Cerebellar nuclear complex (tissue), 1 donor: ENCODE data around the gene LENG9.
"Not testable (repeated sequence)": the region's sequence is repeated elsewhere in the genome, so short reads cannot be mapped to it uniquely, and the experiment has no call there.

ENCODE experiments used
- DNase-seq, 2 experiments: peaks; one replicate each; lab custom pipeline; 2025; lab: John Stamatoyannopoulos, UW

The LENG9 gene

DNA sequence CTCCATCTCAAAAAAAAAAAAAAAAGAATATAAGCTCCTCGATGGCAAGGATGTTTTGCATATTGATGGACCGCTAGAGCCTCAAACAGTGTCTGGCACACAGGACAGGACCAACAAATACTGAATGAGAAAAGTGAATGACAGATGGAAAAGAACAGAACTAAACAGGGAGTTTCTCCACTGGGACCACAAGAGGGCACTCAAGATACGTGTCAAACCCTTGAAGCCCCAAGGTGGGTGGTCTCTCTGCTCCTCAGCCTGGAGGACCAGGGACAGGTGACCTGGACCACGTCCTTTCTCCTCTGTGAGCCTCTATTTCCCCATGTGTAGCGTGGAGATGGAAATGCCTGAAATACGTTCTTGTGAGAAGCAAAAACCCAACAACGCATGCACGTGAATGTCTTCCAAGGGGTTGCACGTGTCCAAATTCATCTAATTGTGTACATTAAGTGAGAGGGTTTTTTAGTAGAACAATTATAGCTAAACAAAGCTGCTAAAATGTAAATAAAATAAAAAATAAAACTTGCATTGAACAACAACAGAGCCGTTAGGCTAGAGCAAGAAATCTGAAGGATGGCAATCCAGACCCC, 15.2 kb upstream of the LENG9 start:
- no peak for DNase-seq

DNA sequence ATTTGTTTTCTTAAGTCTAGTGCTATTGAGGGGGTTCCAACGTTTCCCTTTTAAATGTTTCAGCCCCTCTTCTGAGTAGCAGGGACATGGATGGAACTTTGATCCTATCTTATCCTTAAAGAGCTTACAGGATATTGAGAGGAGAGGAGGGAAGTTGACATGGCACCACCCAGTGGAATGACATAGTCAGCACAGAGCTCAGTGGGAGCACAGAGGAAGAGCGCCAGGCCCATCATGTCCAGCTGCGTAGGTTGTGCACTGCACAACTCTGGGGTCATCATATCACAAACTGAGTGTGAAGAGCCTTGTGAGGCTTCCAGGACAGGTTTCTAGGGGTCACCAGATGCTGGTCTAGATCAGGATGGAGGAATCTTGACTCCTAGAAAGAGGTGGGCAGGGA, 14.1 kb upstream of the LENG9 start:
- no peak for DNase-seq

DNA sequence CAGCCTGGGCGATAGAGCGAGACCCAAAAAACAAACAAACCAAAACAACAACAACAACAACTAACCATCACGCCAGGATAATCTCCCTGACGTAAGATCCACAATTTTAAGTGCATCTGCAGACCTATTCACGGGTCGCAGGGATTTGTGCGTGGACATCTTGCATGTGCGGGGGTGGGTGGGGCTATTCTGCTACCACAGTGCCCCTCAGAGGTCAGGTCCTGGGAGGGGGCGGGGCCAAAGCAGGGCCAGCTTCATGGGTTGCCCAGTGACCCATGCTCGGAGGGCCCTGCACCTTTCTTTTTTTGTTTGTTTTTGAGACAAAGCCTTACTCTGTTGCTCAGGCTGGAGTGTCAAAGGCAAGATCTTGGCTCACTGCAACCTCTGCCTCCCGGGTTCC, 12.1 kb upstream of the LENG9 start:
- no peak for DNase-seq

DNA sequence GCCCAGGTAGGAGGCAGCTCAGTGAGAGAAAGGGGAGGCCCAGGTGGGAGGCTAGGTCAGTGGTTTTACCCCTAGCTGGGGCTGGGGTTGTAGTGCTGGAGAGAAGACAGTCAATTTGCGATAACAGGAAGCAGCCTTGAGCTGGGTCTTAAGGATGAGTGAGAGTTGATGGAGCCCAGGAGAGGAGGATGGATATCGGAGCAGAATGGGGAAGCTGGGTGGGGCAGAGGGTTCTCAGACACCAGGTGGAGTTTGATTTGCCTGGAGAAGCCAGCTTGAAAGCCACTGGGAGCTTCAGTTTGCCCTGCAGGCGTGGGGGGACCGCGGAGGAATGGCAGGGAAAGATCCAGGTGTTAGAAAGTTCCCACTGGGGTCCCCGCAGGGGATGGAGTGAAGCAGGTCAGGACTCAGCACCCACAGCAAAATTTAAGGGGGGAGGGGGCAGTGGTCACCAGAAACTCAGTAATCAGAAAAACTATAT, 10.4 kb upstream of the LENG9 start:
- DNase-seq = no peak

DNA sequence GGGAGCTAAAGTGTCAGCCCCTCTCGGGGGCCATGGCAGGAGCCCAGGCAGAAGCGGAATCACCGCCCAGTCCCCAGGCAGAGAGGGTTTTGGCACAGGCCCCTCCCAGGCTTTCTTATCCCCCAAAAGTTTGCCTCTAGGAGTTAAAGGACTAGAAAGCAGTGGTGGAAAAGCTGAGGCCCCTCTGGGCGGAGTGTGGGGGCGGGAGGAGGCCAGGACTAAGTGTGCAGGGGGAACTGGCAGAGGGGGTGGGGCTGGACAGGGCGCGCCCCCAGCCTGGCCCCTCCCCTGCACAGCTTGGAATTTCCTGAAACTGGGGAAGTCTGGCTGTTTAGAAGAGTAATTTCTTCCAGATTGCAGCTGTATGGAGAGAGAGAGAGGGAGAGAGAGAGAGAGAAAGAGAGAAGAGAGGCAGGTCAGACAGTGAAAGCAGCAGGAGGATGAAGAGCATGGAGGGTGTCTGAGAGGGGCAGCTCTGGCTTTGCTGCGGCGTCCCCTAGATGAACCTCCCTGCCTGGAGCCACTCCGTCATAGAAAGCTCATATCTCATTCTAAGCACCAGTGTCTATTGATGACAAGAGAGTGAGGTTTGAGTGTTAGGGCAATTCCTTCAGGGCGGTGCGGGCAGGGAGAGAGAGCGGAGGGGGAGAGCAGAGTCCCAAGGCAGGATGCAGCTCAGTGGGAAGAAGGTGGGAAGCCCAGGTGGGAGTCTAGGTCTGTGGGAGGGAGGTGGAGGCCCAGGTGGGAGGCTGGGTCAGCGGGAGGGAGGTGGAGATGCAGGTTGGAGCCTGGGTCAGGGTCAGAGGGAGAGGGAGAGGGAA, 9.7 kb upstream of the LENG9 start, which contains the start of gene CDC42EP5:
Gene CDC42EP5, minus strand, starts transcription at position 226 of the 821 bp plus-strand sequence. CDS start 7,749 bp downstream, outside the sequence.
- DNase-seq = no peak

DNA sequence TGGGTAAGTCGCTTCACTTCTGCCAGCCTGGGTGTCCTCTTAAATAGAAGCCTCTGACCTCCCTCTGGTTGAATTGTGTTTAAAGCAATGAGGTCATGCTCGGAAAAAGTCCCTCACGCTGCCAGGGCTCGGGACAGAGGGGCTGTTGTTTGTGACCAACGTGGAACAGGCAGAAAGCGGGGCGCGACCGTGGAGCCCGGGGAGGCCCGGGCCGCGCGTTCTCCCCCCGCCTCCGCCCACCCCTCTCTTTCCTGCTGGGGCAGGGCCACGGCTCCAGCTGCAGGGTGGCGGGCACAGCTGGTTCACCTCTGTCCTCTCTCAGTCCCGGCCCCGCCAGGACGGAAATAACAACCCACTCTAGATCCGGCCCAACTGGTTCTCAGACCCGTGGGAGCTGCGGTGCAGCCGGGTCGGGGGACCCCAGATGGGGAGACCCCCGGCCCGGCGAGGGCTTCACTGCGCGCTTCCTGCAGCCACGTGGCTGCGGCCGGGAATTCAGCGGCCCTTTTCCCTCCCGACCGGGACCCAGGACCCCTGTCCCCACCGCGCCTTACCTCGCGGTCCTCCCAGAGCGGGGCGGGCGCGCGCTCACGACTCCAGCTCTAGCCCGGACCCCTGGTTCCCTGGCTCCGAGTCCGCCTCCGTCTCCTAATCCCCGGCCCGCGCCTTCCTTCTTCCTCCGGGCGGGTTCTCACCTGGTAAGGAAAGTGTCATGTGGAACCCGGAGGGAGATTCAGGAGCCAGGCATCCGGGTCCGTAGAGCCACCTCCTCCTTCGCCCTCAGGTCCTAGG, 7.6 kb upstream of the LENG9 start:
- DNase-seq = no peak

DNA sequence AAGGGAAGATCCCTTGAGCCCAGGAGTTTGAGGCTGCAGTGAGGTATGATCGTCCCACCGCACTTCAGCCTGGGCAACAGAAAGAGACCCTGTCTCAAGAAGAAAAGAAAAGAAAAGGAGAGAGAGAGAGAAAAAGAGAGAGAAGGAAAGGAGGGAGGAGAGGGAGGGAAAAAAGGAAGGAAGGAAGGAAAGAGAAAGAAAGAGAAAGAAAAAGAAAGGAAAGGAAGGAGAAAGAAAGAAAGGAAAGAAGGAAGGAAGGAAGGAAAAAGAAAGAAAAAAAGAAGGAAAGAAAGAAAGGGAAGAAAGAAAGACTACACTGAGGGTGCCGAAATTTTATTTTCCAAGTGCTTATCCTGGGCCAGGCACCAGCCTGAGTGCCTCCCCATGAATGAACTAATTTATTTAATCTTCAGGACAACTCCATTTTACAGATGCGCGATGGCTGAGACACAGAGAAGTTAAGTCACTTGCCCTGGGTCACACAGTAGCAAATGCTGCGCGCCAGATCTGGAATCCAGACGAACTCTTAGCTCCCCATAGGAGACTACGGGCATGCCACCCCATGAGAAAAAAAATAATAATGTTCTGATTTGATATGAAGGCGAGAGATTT, 6.8 kb upstream of the LENG9 start:
- no peak for DNase-seq

DNA sequence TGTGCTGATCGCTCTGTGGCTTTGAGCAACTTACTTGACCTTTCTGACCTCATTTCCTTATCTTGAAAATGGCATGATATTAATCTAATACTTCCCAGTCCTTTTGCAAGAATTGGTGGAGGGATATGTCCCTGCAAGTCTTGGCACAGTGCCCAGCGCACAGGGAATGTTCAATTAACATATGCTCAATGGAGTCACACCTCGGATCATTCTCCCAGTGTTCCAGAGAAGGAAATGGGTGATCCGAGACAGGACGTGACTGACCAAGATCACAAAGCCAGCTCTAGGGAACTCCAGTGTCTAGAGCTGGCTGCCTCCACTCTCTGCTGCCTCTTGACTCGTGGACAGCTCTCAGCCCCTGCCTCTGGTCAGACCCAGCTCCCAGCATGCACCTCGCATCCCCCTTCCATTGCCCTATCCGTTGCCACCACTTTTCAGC, 5.9 kb upstream of the LENG9 start:
- no peak for DNase-seq

DNA sequence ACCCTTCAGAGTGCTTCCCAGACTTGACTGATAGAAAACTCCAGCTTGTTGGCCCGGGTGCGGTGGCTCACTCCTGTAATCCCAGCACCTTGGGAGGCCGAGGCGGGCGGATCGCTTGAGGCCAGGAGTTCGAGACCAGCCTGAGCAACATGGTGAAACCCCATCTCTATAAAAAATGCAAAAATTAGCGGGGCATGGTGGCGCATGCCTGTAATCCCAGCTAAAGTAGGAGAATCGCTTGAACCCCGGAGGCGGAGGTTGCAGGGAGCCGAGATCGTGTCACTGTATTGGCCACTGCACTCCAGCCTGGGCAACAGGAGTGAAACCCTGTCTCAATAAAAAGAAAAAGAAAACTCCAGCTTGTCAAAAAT, 2.5 kb upstream of the LENG9 start:
- DNase-seq = not testable (repeated sequence)

DNA sequence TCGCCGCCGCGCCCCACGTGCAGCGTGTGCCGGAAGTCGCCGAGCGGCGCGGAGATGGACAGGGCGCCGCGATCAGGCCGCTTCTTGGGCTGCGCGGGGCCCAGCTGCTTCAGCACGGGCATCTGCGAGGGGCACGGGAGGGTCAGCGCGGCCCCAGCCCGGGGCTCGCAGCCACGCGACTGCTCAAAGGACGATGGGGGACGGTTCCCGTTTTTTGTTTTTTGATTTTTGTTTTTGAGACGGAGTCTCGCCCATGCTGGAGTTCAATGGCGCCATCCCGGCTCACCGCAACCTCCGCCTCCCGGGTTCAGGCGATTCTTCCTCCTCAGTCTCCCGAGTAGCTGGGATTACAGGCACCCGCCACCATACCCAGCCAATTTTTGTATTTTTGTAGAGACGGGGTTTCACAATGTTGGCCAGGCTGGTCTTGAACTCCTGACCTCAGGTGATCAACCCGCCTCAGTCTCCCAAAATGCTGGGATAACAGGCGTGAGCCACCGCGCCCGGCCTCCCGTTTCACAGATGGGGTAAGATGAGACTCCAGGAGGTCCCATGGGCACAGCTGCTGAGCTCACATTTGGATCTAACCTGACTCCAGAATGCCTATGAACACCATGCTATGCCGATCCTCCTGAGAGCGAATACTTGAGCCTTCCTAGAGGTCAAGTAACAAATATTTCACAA, 2.0 kb upstream of the LENG9 start:
- no peak for DNase-seq

DNA sequence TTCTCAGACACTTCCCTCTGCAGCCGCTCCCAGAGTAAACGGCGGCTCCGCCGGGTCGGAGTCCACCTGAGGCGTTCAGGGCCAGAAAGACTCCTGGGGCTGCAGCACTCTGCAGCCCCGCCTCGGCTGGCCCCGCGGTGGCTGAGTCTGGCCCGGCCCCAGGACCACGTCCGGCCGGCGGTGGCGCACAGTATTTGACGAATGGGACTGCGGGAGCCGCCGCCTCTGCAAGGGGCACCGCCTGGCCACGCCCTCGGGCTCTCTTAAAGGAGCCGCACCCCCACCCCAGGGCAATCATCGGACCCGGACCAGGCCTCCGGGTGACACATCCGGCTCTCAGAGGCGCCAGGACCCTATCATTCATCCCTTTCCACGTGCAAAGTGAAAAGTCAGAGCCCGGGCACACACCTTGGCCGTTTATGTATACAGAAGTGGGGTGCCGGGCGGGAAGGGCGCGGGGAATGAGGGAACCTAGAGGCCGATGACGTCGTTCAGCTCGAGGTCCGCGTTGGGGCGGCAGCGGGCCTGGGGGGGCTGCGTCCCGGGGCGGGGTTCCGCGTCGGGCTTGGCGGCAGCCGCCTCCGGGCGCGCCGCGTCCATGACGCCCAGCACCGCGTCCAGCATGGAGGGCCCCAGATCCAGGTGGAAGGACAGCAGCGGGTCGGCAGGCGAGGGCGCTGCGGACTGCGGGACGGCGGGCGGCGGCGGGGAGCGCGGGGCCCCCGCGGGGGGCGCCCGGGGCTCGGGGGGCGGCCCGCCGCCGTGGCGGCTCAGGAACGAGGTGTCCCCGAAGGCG, 1.2 kb upstream of the LENG9 start:
- peak in 1 of 2 experiments; percentile 59 for DNase-seq

DNA sequence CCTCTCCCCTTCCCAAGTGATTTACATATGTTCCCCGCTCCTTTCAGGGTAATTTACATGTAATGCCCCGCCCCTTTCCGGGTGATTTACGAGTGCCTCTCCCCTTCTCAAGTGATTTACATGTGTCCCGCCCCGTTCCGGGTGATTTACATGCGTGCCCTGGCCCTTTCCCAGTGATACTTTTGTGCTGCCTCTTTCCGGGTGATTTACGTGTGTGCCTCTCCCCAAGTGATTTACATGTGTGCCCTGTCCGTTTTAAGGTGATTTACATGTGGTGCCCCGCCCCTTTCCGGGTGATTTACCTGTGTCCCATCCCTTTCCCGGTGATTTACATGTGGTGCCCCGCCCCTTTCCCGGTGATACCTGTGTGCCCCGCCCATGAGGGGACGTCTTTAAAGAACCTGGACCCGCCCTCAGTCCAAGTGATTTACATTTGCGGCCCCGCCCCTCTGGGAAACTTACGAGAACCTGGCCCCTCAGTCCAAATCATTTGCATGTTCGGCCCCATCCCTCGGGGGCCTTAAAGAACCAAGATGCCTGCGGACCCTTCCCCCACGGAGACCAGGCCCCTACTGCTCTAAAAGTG, 559 bp upstream of the LENG9 start:
- peak; percentile 38 to 44 for DNase-seq

DNA sequence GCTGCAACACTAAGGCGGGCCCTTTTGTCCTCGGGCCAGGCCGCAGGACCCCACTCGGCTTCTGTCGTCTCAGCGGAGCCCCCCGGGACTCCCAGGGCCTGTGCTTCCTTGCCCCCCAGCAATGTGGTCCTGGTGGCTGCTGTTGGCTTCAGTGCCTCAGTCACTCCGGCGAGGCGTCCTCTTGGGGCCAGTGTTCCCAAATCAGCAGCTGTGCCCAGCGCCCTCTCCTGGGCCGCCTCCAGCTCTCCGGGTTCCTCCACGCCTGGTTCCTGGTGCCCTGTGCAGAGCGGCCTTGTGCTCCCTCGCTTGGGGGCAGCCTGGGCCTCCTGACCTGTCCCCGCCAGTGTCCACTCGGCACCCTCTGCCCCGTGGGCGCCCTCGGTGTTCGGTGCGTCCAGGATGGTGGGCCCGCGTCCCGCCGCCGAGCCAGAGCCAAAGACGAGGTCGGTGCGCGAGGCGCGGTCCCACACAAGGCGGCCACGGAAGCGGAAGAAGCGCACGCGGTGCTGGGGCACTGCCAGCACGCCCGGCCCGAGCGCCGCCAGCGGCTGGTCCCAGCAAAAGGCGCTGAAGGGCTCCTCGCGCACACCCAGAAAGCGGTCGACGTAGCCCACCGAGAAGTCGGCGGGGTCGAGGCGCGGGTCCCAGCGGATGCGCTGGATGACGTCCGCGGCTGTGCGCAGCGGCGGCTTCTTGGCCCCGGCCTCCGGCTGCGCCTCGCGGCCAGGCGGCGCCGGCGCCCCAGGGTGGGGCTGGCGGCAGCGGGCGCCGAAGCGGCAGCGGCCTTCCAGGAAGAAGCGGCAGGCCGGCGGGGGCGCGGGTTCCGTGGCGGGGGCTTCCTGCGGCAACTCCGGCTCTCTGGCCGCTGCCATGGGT, 685 bp downstream of the LENG9 start:
- DNase-seq = no peak

DNA sequence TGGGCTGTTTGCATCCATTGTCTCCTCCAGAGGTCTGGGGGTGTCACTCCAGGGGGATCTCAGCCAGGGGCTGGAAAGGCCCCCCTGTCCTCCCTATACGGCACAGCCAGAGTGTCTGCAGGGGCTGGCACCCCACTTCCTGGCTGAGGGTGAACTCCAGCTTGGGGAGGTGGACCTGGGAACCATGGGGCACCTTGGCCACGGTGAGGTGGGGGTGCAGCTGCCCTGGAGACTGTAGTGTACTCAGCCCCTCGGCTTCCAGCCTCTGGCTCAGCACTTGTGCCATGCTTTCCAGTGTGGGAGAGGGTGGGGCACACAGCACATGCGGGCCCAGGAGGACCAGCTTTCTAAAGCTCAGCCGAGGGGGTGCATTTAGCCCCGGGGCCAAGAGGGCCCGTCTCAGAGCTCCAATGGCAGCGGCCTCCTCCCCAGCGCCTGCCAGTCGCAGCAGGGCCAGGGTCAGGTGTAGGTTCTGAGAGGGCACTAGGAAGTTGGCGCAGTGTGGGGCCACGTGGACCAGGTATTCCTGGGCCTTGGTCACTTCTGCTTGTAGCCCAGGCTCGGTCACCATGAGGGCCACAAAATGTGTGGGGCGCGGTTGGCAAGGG, 1.4 kb downstream of the LENG9 start:
- DNase-seq = no peak

DNA sequence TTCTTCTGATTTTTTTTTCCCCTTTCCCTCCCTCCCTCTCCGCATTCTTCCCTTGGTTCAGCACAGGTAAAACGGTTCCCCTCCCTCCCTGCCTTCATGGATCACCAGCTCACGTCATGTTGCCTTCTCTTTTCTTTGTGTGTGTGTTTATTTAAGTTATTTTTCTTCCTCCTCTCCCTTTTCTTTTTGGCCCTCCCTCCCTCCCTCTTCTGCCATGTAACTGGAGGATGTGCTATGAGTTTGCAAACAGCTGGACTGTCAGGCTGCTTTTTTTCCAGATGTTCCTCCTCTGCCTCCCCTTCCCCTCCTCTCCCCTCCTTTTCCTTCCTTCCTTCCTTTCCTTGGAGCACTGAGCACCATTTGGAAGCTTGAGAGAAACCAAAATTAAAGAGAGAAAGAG, 2.0 kb downstream of the LENG9 start:
- DNase-seq = no peak

DNA sequence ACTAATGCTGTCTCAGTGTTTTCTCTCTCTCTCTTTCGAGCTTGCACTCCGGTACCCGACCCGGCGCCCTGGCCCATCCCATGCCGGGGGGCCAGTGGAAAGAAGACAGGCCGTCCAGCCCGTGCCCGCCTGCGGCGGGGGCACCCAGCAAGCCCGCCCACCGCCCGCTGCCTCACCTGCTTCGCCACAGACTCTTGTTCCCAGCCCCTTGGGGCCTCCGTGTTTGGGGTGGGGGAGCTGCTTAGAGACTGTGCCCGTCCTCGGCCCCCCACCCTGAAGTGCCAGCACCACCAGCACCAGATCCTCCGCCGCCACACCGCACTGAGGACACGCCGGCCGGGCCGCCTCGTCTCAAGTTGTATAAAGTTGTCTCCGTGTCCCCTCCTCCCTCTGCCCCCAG, 2.4 kb downstream of the LENG9 start:
- no peak for DNase-seq

DNA sequence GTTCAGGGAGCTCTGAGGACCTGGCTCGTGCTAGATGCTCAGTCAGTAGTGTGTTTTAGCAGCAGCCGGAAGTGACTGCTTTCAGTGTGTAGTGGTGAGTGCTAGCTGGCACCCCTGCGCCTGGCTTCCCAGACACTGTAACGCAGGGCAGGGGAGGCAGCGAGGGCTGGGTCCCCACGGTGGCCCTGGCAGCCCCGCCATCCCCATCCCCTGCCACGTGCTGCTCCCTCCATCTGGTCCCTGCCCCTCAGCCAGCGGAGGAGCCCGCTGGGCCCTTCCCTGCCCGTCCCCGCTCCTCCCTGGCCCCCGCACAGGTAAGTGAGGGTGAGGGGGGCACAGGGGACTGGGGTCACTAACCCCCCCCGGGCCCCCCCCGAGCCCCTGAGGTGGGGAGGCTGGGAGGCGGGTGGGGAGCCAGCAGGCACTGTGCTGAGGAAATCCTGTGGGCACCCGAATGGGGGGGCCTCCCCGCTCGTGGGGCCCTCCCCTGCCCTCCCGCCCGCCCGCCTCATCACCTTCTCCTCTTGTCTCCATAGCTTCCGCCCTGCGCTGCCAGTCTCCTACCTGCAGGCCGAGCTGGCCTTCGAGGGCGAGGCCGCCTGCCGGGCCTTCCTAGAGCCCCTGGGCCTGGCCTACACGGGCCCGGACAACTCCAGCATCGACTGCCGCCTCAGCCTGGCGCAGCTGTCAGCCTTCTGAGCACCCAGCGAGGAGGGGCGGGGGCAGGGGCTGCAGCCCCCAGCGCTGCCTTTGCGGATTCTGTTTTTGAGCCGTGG, 3.2 kb downstream of the LENG9 start:
- DNase-seq = no peak
